Esophagus squamous epithelium (tissue), 5 donors: ENCODE measurements around the gene KCTD12. TPM values are rescaled to one million over a fixed set of nuclear protein-coding genes. Genes with fewer than 3 reads are reported as not detected.

ENCODE experiments used
- DNase-seq: peaks from one replicate; lab custom pipeline; 2025; lab: John Stamatoyannopoulos, UW
- H3K27ac ChIP-seq, 4 donors: fragments of 200-600 bp; sonication (generic); one replicate each; pipeline ENCODE4 v1.5.1; 2016 to 2019; ENCODE audit warnings: mild to moderate bottlenecking in 1 of 4
- H3K27me3 ChIP-seq, 4 donors: fragments of 200-600 bp; sonication (generic); 1 replicate in 3 of 4; 2 replicates in 1 of 4; pipeline versions ENCODE4 v1.5.1 to v1.6.0; 2017 to 2021; ENCODE audit warnings: antibody characterized with exemption in 1 of 4
- H3K36me3 ChIP-seq, 3 donors: fragments of 200-600 bp; sonication (generic); one replicate each; pipeline ENCODE4 v1.5.1; 2016 to 2019
- H3K4me1 ChIP-seq, 3 donors: fragments of 200-600 bp; sonication (generic); one replicate each; pipeline ENCODE4 v1.5.1; 2017 to 2019
- H3K4me3 ChIP-seq, 4 donors: fragments of 200-600 bp; sonication (generic); 1 replicate in 3 of 4; 2 replicates in 1 of 4; pipeline ENCODE4 v1.5.1; 2016 to 2019; ENCODE audit warnings: mild to moderate bottlenecking in 2 of 4, moderate library complexity in 1 of 4
- H3K9me3 ChIP-seq, 3 donors: fragments of 200-600 bp; sonication (generic); one replicate each; pipeline ENCODE4 v1.5.1; 2016 to 2019
- POLR2A ChIP-seq, 4 donors: fragments of 450-650 bp; IDR thresholded peaks; one replicate each; pipeline ENCODE4 v1.6.1; 2017; ENCODE audit warnings: antibody characterized with exemption in 4 of 4, mild to moderate bottlenecking in 4 of 4, moderate library complexity in 3 of 4
- WGBS, 2 donors: methylation state at CpG; one replicate each; pipeline ENCODE4 v1.1.5; 2018; 5-methylcytosine and 5-hydroxymethylcytosine counted together
- intact Hi-C: fragments of 100-400 bp; cut with DNase I; formaldehyde crosslinking; loops from one replicate; pipeline ENCODE4 v1.15.0; 2022
- total RNA-seq, 4 donors: library from RNA; depleted of rRNA; stranded (reverse); fragments of >200 nt; gene quantifications; one replicate each; pipeline ENCODE4 v1.1.0, GENCODE V29; 2016
- TF ChIP-seq, protein P1 (sequence below), 6 experiments: fragments of 450-650 bp in 4 of 6; fragments of 200-600 bp in 2 of 6; sonication (generic) in 2 of 6; IDR thresholded peaks; one replicate each; pipeline ENCODE4 v1.5.1; 2016 to 2019; ENCODE audit warnings: antibody characterized with exemption in 6 of 6, mild to moderate bottlenecking in 4 of 6, moderate library complexity in 4 of 6
- donor health status: DM: yes; HTN: yes; CAD: no.

The KCTD12 gene
- total RNA-seq, 4 donors from 2014 or later, result 6.2 to 63.3 (median 23.1) TPM

DNA sequence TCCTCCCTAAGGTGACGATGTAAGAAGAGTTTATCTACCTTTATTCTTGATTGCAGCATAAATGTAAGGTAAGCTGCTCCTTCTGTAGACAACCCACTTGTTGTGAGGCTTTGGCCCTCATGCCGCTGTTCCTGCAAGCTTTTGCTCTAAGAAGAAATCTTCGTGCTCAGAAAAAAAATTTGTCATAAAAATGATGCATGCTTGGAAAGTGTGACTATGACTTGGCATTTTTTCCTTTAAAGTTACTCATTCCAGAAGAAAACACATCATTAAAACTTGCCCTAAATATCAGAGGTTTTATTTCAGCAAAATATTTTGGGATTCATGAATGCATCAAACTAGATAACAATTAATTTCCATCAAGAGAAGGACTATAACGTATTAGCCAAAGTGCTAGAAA is 39.8 kb downstream of the KCTD12 start:
- H3K36me3 ChIP-seq, result no peaks in the 10 kb centered on the region
- no peak overlapping the region for H3K27ac ChIP-seq
- DNase-seq, result no peak
- no peaks in the 10 kb centered on the region for H3K9me3 ChIP-seq
- H3K4me3 ChIP-seq, result no peak overlapping the region
- H3K4me1 ChIP-seq, result no peaks in the 10 kb centered on the region
- H3K27me3 ChIP-seq, result peaks cover 0 to 4% (median 0%) of the 10 kb centered on the region in 4 donors
- 69 to 81% methylated on average over 4 of the region's 4 CpGs for WGBS, 2 donors
- TF ChIP-seq, protein P1, sequence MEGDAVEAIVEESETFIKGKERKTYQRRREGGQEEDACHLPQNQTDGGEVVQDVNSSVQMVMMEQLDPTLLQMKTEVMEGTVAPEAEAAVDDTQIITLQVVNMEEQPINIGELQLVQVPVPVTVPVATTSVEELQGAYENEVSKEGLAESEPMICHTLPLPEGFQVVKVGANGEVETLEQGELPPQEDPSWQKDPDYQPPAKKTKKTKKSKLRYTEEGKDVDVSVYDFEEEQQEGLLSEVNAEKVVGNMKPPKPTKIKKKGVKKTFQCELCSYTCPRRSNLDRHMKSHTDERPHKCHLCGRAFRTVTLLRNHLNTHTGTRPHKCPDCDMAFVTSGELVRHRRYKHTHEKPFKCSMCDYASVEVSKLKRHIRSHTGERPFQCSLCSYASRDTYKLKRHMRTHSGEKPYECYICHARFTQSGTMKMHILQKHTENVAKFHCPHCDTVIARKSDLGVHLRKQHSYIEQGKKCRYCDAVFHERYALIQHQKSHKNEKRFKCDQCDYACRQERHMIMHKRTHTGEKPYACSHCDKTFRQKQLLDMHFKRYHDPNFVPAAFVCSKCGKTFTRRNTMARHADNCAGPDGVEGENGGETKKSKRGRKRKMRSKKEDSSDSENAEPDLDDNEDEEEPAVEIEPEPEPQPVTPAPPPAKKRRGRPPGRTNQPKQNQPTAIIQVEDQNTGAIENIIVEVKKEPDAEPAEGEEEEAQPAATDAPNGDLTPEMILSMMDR (IDR thresholded peaks at IDR 0.05), result no peak
- TF ChIP-seq POLR2A (IDR thresholded peaks at IDR 0.05), result no peak
- intact Hi-C loops, result no loop called here

DNA sequence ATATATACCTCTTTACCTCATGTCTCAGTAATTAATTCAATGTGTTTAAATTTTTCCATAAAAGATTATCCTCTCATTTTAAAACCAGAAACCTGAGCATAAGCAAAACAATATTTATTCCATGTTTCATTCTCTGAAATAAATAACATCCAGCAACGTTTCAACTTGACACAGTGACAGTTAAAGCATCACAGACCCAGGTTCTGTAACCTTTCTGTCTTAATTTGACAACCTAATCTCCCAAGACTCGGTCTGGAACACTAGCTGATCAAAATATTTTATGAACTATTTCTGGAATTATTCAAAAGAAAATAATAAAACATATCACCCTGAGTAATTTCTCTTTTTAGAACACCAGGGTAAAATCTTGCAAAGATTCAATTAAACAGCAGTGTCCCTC is 40.3 kb downstream of the KCTD12 start:
- Histone ChIP-seq H3K27ac (no peak overlapping the region), H3K9me3 (no peaks in the 10 kb centered on the region), H3K4me3 (no peak overlapping the region), H3K27me3 (no peaks in the 10 kb centered on the region), H3K36me3 (no peaks in the 10 kb centered on the region), H3K4me1 (no peaks in the 10 kb centered on the region)
- 41 to 48% methylated on average over 2 of the region's 2 CpGs for WGBS, 2 donors
- intact Hi-C loops, result no loop called here
- TF ChIP-seq, protein P1 (IDR thresholded peaks at IDR 0.05), result no peak
- no peak for TF ChIP-seq POLR2A (IDR thresholded peaks at IDR 0.05)
- no peak for DNase-seq

DNA sequence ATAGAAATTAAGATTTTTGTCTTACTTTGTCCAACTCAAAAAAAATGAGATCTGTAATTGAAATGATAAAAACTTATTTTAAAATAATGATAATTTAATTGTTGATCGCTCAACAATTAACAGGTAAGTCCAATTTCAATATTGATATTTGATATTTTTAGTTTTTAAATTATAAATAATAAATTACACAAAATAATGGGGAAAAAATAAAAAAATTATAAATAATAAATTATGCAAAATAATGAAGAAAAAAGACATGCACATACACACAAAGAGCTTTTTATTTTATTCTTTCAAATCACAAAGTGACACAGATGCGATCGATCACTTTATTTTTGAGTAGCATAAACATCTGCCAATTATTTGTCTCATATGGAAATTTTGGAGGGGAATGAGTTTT is 40.8 kb downstream of the KCTD12 start:
- no peak for TF ChIP-seq POLR2A (IDR thresholded peaks at IDR 0.05)
- TF ChIP-seq, protein P1 (IDR thresholded peaks at IDR 0.05), result no peak
- H3K4me1 ChIP-seq, result no peaks in the 10 kb centered on the region
- WGBS, 2 donors, result 95% methylated on average over 3 of the region's 3 CpGs
- H3K27ac ChIP-seq, result no peak overlapping the region
- no peaks in the 10 kb centered on the region for H3K9me3 ChIP-seq
- no peak overlapping the region for H3K4me3 ChIP-seq
- H3K36me3 ChIP-seq, result no peaks in the 10 kb centered on the region
- H3K27me3 ChIP-seq, result peaks cover 0 to under 1% (median 0%) of the 10 kb centered on the region in 4 donors
- no peak for DNase-seq
- intact Hi-C loops, result no loop called here

DNA sequence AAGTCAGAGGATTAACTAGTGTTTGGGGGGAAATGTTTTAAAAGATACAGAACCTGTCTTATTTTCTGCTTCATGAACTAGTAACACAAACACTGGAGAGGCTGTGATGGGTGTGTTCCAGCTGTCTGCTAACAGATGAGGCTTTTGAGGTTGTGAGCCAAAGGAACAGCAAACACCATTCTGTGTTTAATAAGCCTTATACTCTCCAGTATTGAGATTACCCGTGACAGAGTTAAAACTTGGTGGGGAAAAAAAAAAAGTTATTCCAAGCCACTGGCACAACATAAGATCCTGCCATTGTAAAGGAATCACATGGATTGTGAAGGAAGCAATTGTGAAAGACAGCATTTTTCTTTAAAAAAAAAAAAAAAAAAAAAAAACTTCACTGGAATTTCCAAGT is 48.4 kb downstream of the KCTD12 start:
- Histone ChIP-seq H3K27ac (no peak overlapping the region), H3K27me3 (peaks cover 0 to 3% (median 0%) of the 10 kb centered on the region in 4 donors), H3K9me3 (no peaks in the 10 kb centered on the region), H3K4me1 (no peaks in the 10 kb centered on the region), H3K4me3 (no peak overlapping the region), H3K36me3 (no peaks in the 10 kb centered on the region)
- intact Hi-C loops, result no loop called here
- DNase-seq, result no peak
- TF ChIP-seq, protein P1 (IDR thresholded peaks at IDR 0.05), result no peak
- no peak for TF ChIP-seq POLR2A (IDR thresholded peaks at IDR 0.05)
- 16 to 33% methylated on average over 1 of the region's 1 CpG for WGBS, 2 donors

DNA sequence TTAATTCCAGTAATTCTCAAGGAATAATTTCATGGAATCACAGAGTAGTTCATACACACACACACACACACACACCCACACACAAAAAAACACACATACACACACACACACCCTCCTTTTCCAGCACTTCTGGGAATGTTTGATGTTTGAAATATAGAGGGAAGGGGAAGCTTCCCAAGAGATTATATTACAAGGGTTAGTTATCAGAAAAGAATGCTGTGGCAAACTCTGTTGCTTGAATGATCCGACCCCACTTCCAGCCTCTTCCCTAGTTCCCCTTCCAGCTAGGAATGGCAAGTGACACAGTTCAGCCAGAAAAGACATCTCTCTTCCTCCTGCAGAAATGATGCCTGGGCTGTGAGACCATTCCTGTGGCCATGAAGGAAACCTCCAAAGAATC is 49.9 kb downstream of the KCTD12 start:
- peaks cover 0 to 3% (median 0%) of the 10 kb centered on the region in 4 donors for H3K27me3 ChIP-seq
- DNase-seq, result no peak
- H3K36me3 ChIP-seq, result no peaks in the 10 kb centered on the region
- H3K27ac ChIP-seq, result no peak overlapping the region
- TF ChIP-seq, protein P1 (IDR thresholded peaks at IDR 0.05), result no peak
- no peak for TF ChIP-seq POLR2A (IDR thresholded peaks at IDR 0.05)
- WGBS, 2 donors, result 33 to 60% methylated on average over 1 of the region's 1 CpG
- H3K4me3 ChIP-seq, result no peak overlapping the region
- no peaks in the 10 kb centered on the region for H3K4me1 ChIP-seq
- no peaks in the 10 kb centered on the region for H3K9me3 ChIP-seq
- intact Hi-C loops, result no loop called here
